WI38 (cell line): Measurements from ENCODE around the gene SIRT7.

Source experiments
- H3K4me3 ChIP-seq: 2 replicates; pipeline ENCODE4 v1.5.1; 2011; ENCODE audit warnings: low read depth, mild to moderate bottlenecking, control low read depth, low read length
- CTCF ChIP-seq: IDR thresholded peaks from 2 replicates; pipeline ENCODE4 v1.5.1; 2012; ENCODE audit warnings: low read depth, mild to moderate bottlenecking, control low read depth, low read length

The SIRT7 gene

GRCh38 chr17:81898885-81899284, 19.1 kb downstream of the SIRT7 start:
- no peak for TF ChIP-seq CTCF
- 0 out of 2 replicates have a peak overlapping the region, but pooled peaks have one; percentile 5 for H3K4me3 ChIP-seq

GRCh38 chr17:81898029-81898866, 19.7 kb downstream of the SIRT7 start:
- no peak for TF ChIP-seq CTCF
- H3K4me3 ChIP-seq, result no peak overlapping the region

- H3K4me3 ChIP-seq, result no peak overlapping the region
- TF ChIP-seq CTCF, result no peak
Measured at GRCh38 chr17:81895400-81895799, 22.6 kb downstream of the SIRT7 start.

- TF ChIP-seq CTCF, result no peak
- H3K4me3 ChIP-seq, result peak overlapping the region; percentile 85
Measured at GRCh38 chr17:81891303-81891552, 26.7 kb downstream of the SIRT7 start.

GRCh38 chr17:81890447-81891302, 27.3 kb downstream of the SIRT7 start:
- peak overlapping the region; percentile 85 for H3K4me3 ChIP-seq
- no peak for TF ChIP-seq CTCF

- H3K4me3 ChIP-seq, result no peak overlapping the region
Measured at GRCh38 chr17:81889602-81890001, 28.4 kb downstream of the SIRT7 start.

More at GRCh38 chr17:81889602-81890001, 28.4 kb downstream of the SIRT7 start:
- no peak for TF ChIP-seq CTCF
